Body of pancreas (tissue), 4 donors: ENCODE measurements around the gene CD55.

Source experiments
- CTCF ChIP-seq, 7 experiments: fragments of 450-650 bp in 4 of 7; fragments of 200-600 bp in 3 of 7; sonication (generic) in 3 of 7; IDR thresholded peaks; one replicate each; pipeline ENCODE4 v1.5.1; 2016 to 2019; ENCODE audit warnings: antibody characterized with exemption in 7 of 7
- POLR2A ChIP-seq, 3 donors: fragments of 450-650 bp; IDR thresholded peaks; one replicate each; pipeline ENCODE4 v1.6.1; 2016; ENCODE audit warnings: antibody characterized with exemption in 3 of 3, mild to moderate bottlenecking in 2 of 3

- TF ChIP-seq CTCF (IDR thresholded peaks at IDR 0.05): no peak
- no peak for TF ChIP-seq POLR2A (IDR thresholded peaks at IDR 0.05)
Measured at GRCh38 chr1:207333009-207333600, 11.6 kb downstream of the CD55 start.
